DMS153 treated with DMSO at 0.1 percent for 48 hours (cell line): Measurements from ENCODE around the gene FBL.
"Not testable (repeated sequence)": the region's sequence is repeated elsewhere in the genome, so short reads cannot be mapped to it uniquely, and the experiment has no call there.

Experiments
- DNase-seq: peaks from one replicate; lab custom pipeline; 2025; ENCODE audit not compliant: unreplicated experiment; lab: John Stamatoyannopoulos, UW

Gene FBL

DNA sequence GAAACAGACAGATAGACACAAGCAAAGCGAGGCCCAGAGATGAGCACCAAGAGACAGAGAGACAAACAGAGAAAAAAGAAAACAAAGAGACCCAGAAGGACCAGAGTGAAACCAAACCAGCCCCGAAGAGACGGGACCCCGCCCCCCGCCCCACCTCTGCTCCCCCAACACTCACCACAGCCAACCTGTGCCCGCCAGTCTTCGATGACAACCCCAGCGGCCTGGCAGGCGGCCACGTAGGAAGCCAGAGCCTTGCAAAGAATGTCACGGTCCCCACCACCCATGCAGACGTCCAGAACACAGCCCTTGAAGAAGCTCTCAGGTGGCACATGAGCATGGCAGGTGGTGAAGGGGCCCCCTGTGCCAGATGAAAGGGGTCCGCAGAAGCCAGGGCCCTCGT lies 31.3 kb upstream of the FBL start:
- DNase-seq: not testable (repeated sequence)

DNA sequence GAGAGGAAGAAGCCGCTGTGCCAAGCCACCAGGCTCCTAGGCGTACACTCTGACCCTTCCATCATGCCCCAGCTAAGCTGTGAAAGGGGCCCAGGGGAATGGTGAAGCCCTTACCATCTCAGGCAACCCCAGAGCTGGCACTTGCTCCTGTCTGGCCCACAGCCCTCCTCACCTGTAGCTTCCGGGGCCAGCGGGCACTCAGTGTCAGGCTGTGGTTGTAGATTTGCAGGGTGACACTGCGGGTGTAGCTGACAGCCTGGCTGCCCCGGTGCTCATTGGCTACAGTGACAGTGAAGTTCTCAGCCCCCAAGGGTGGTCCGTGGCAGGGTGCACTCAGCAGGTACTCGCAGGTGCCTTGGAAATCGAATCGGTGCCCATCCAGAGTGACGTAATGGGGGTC lies 30.3 kb upstream of the FBL start:
- DNase-seq: not testable (repeated sequence)

- not testable (repeated sequence) for DNase-seq
Measured at GRCh38 chr19:39875401-39875864, 29.3 kb upstream of the FBL start.

GRCh38 chr19:39874404-39874803 lies 28.2 kb upstream of the FBL start:
- DNase-seq: no peak

DNA sequence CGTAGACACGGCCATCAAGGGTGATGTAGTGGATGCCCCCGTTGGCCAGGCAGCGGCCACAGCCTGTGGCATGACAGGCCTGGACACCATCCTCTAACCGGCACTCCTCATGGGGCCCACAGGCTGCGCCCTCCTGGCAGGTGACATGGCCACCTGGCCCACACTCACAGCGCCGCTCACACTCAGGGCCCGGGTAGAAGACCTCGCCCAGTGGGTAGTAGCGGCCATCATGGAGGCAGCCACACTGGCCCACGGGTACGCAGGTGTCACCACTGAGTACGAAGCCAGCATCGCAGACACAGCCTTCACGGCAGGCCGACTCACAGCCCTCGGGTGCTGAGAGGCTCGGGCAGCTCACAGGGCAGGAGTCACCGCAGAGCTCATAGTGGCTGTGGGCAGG lies 27.2 kb upstream of the FBL start:
- no peak for DNase-seq

DNA sequence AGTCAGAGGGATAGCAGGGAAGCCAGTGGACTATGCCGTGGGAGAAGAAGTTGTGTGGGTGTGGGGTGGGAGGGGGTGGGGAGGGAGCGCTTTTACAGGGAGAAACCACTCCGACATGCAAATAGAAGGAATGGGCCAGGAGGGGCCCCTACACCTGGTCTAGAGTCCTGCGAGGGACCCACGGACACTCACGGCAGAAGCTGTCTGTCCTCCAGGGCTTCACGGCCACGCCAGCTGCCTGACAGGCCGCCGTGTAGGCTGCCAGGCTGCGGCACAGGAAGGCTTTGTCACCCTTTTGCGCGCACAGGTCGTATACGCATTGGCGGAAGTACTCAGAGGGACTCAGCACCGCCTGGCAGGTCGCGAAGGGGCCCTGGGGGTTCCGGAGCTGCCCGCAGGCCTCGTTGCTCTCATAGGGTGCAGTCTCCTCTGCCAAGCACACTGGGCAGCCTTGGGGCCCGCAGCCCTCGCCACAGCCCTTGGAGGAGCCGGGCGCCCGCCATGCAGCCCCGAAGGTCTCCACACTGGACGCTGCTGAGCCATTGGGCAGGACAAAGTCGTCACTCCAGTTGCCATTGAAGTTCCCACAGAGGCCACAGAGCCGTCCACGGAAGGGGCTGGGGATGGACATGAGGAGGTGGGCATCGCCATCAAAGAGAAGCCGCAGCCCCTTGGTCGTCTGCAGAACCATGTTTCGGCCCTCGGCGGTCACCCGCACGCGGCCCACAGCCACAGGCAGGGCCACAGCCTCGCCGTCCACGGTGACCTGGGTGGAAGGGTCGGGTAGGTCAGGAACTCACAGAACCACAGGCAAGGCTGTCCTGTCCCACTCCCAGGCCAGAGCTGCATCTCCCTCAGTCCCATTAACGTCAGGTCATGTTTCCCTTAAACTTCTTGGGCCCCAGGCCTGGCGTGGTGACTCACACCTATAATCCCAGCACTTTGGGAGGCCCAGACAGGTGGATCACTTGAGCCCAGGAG lies 26.0 kb upstream of the FBL start:
- DNase-seq: no peak

- DNase-seq: no peak
Measured at GRCh38 chr19:39871362-39871761, 25.2 kb upstream of the FBL start.

- DNase-seq: peak; percentile 54
Measured at GRCh38 chr19:39870171-39870971, 24.2 kb upstream of the FBL start.

- no peak for DNase-seq
Measured at GRCh38 chr19:39867952-39868351, 21.8 kb upstream of the FBL start.

- DNase-seq: no peak
Measured at GRCh38 chr19:39867133-39867532, 21.0 kb upstream of the FBL start.

GRCh38 chr19:39865953-39866352 lies 19.8 kb upstream of the FBL start:
- no peak for DNase-seq

- DNase-seq: no peak
Measured at GRCh38 chr19:39865186-39865585, 19.0 kb upstream of the FBL start.

- no peak for DNase-seq
Measured at GRCh38 chr19:39864118-39864517, 17.9 kb upstream of the FBL start.

GRCh38 chr19:39858541-39858940 lies 12.4 kb upstream of the FBL start:
- DNase-seq: no peak

- DNase-seq: no peak
Measured at GRCh38 chr19:39852882-39853281, 6.7 kb upstream of the FBL start.

- no peak for DNase-seq
Measured at GRCh38 chr19:39850892-39851291, 4.7 kb upstream of the FBL start.

- DNase-seq: no peak
Measured at GRCh38 chr19:39848392-39848791, 2.2 kb upstream of the FBL start.

GRCh38 chr19:39847525-39847924 lies 1.3 kb upstream of the FBL start:
- DNase-seq: no peak

- no peak for DNase-seq
Measured at GRCh38 chr19:39846678-39847486, 703 bp upstream of the FBL start.

DNA sequence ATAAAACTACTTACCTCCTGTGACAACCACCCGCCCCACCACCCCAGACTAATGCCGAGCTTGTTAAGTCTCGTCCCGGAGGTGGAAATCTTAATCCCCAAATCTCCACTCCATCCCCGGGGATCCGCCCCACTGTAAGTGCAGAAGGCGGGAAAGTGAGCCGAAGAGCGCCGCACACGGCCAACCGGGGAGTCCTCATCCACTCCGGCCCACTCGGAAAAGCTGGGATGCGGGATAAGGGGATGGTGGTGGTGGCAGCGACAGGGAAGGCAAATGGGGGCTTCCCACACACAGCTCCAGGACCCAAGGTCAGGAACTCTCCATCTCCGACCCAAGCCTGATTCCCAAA lies 621 bp downstream of the FBL start:
- no peak for DNase-seq

GRCh38 chr19:39845172-39845571 lies 1.0 kb downstream of the FBL start:
- DNase-seq: no peak
